ENCODE measurements around the gene GRID2.

GRID2 gene

GRCh38 chr4:93066749-93067148 is 763.0 kb downstream of the GRID2 start:
- TF ChIP-seq ZNF565 (CRISPR knock-in tag; conservative IDR thresholded peaks at IDR 0.05; ENCODE audit: low read depth) (no peak), CSDC2 (CRISPR knock-in tag; IDR thresholded peaks at IDR 0.05) (no peak), BACH2 (CRISPR knock-in tag; IDR thresholded peaks at IDR 0.05; ENCODE audit: borderline replicate concordance) (no peak), PATZ1 (CRISPR knock-in tag; IDR thresholded peaks at IDR 0.05; ENCODE audit: borderline replicate concordance) (no peak), PPARA (CRISPR knock-in tag; IDR thresholded peaks at IDR 0.05; ENCODE audit: borderline replicate concordance) (no peak), TCF4 (CRISPR knock-in tag; IDR thresholded peaks at IDR 0.05; ENCODE audit: borderline replicate concordance) (no peak), OSR1 (CRISPR knock-in tag; IDR thresholded peaks at IDR 0.05) (no peak)
- peak; percentile 69; the same call in 2 of the 3 replicates for ATAC-seq

- no peak for ATAC-seq
- TF ChIP-seq ZNF565 (CRISPR knock-in tag; conservative IDR thresholded peaks at IDR 0.05; ENCODE audit: low read depth) (no peak), ZNF70 (CRISPR knock-in tag; IDR thresholded peaks at IDR 0.05) (no peak), ZFP30 (CRISPR knock-in tag; IDR thresholded peaks at IDR 0.05) (no peak), TOX (CRISPR knock-in tag; IDR thresholded peaks at IDR 0.05; ENCODE audit: borderline replicate concordance) (no peak), CSRNP3 (CRISPR knock-in tag; IDR thresholded peaks at IDR 0.05) (no peak), RARB (CRISPR knock-in tag; IDR thresholded peaks at IDR 0.05) (no peak), PPARA (CRISPR knock-in tag; IDR thresholded peaks at IDR 0.05; ENCODE audit: borderline replicate concordance) (no peak), POU6F1 (CRISPR knock-in tag; IDR thresholded peaks at IDR 0.05; ENCODE audit: borderline replicate concordance, low read depth) (no peak), BACH2 (CRISPR knock-in tag; IDR thresholded peaks at IDR 0.05; ENCODE audit: borderline replicate concordance) (no peak), CREB5 (CRISPR knock-in tag; IDR thresholded peaks at IDR 0.05; ENCODE audit: low read depth) (no peak), ZFP3 (CRISPR knock-in tag; IDR thresholded peaks at IDR 0.05) (no peak), ZNF8 (CRISPR knock-in tag; IDR thresholded peaks at IDR 0.05) (no peak), PATZ1 (CRISPR knock-in tag; IDR thresholded peaks at IDR 0.05; ENCODE audit: borderline replicate concordance) (no peak), ARNTL (CRISPR knock-in tag; IDR thresholded peaks at IDR 0.05; ENCODE audit: borderline replicate concordance, low read depth) (no peak), ZC3H10 (CRISPR knock-in tag; IDR thresholded peaks at IDR 0.05) (no peak), SNAI2 (CRISPR knock-in tag; IDR thresholded peaks at IDR 0.05) (no peak), ISL1 (CRISPR knock-in tag; IDR thresholded peaks at IDR 0.05) (no peak)
Observed at GRCh38 chr4:93072292-93072691, 768.5 kb downstream of the GRID2 start.

- no peak for ATAC-seq
- TF ChIP-seq GLIS3 (CRISPR knock-in tag; IDR thresholded peaks at IDR 0.05) (no peak), ZFP30 (CRISPR knock-in tag; IDR thresholded peaks at IDR 0.05) (no peak), ZC3H10 (CRISPR knock-in tag; IDR thresholded peaks at IDR 0.05) (no peak), ZNF565 (CRISPR knock-in tag; conservative IDR thresholded peaks at IDR 0.05; ENCODE audit: low read depth) (no peak), SNAI2 (CRISPR knock-in tag; IDR thresholded peaks at IDR 0.05) (no peak), TOX (CRISPR knock-in tag; IDR thresholded peaks at IDR 0.05; ENCODE audit: borderline replicate concordance) (no peak), POU6F1 (CRISPR knock-in tag; IDR thresholded peaks at IDR 0.05; ENCODE audit: borderline replicate concordance, low read depth) (no peak), CREB5 (CRISPR knock-in tag; IDR thresholded peaks at IDR 0.05; ENCODE audit: low read depth) (no peak), CSDC2 (CRISPR knock-in tag; IDR thresholded peaks at IDR 0.05) (no peak), ARNTL (CRISPR knock-in tag; IDR thresholded peaks at IDR 0.05; ENCODE audit: borderline replicate concordance, low read depth) (no peak), OSR1 (CRISPR knock-in tag; IDR thresholded peaks at IDR 0.05) (no peak), ISL1 (CRISPR knock-in tag; IDR thresholded peaks at IDR 0.05) (no peak), ESRRG (CRISPR knock-in tag; IDR thresholded peaks at IDR 0.05) (no peak), CSRNP3 (CRISPR knock-in tag; IDR thresholded peaks at IDR 0.05) (no peak)
Observed at GRCh38 chr4:93080316-93080715, 776.5 kb downstream of the GRID2 start.

Data from SK-N-SH treated with all-trans-retinoic acid at 6 μM for 48 hours (cell line).